ENCODE measurements around the gene SPPL2B. TPM values are rescaled to one million over a fixed set of nuclear protein-coding genes. Genes with fewer than 3 reads are reported as not detected.
A peak's percentile ranks its signal among the peaks of the same experiment; 100 is the strongest.

SPPL2B gene
- total and polyA plus RNA-seq, 10 donors = 40.5 to 111 (median 78.1) TPM

- peaks cover 0 to 20% (median 0%) of the 10 kb centered on the region in 6 donors for H3K36me3 ChIP-seq
- H3K4me3 ChIP-seq = peak within 1 kb of the TSS; percentile 6 to 72 (median 38)
- intact Hi-C loops (cut with DNase I; ENCODE audit: low total_unique reads) = no loop called here
- peak within 1 kb of the TSS in 7 of 8 donors; percentile 75 to 99 (median 83) for H3K27ac ChIP-seq
- TF ChIP-seq CTCF (IDR thresholded peaks at IDR 0.05 in 8 of 11, conservative IDR thresholded peaks at IDR 0.05 in 3 of 11) (peak in 1 of 11 experiments; percentile 10), POLR2AphosphoS5 (IDR thresholded peaks at IDR 0.05) (peak; percentile 87 to 97 (median 88)), POLR2A (IDR thresholded peaks at IDR 0.05) (no peak)
- no peaks in the 10 kb centered on the region for H3K9me3 ChIP-seq
- no peaks in the 10 kb centered on the region for H3K27me3 ChIP-seq (replicated peaks in 1 of 7)
- peak; percentile 98 for DNase-seq
- peaks cover 11 to 98% (median 39%) of the 10 kb centered on the region in 6 donors for H3K4me1 ChIP-seq
- 4 to 9% (median 6%) methylated on average over 29 to 41 of the region's 41 CpGs for WGBS, 5 donors
Measured at GRCh38 chr19:2282062-2282861, 46.2 kb upstream of the SPPL2B start, which contains the start of gene PEAK3. Gene PEAK3 (minus strand): TSS chr19:2282175. CDS start chr19:2280931, 1,244 bp downstream.

DNA sequence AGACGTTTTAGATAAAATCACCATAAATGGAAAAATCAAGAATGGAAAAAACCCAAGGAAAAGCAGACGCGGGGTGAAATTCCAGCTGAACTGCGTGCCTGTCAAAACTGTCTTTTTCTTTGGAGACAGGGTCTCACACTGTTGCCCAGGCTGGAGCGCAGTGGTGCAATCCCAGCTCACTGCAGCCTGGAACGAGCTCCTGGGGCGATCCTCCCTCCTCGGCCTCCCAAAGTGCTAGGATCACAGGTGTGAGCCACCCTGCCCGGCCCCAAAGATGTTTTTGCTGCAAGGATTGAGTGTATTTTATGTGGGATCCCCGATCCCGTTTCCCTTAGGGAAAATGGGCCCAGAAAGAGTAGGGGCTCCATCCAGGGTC is 45.6 kb upstream of the SPPL2B start:
- no peaks in the 10 kb centered on the region for H3K9me3 ChIP-seq
- H3K27ac ChIP-seq = peak overlapping the region in 6 of 8 donors; percentile 75 to 99 (median 86)
- WGBS, 5 donors = 72 to 82% (median 76%) methylated on average over 11 of the region's 11 CpGs
- no peak for TF ChIP-seq POLR2A (IDR thresholded peaks at IDR 0.05)
- no peak for TF ChIP-seq POLR2AphosphoS5 (IDR thresholded peaks at IDR 0.05)
- TF ChIP-seq CTCF (IDR thresholded peaks at IDR 0.05 in 8 of 11, conservative IDR thresholded peaks at IDR 0.05 in 3 of 11) = no peak
- DNase-seq = no peak
- intact Hi-C loops (cut with DNase I; ENCODE audit: low total_unique reads) = no loop called here
- peak overlapping the region in 5 of 8 donors; percentile 37 to 72 (median 44) for H3K4me3 ChIP-seq
- H3K4me1 ChIP-seq = peaks cover 11 to 98% (median 41%) of the 10 kb centered on the region in 6 donors
- peaks cover 0 to 16% (median 0%) of the 10 kb centered on the region in 6 donors for H3K36me3 ChIP-seq
- H3K27me3 ChIP-seq (replicated peaks in 1 of 7) = no peaks in the 10 kb centered on the region

- Histone ChIP-seq H3K27ac (peak overlapping the region in 2 of 8 donors; percentile 92 to 99), H3K4me3 (no peak overlapping the region), H3K27me3 (replicated peaks in 1 of 7) (peaks cover 0 to 5% (median 0%) of the 10 kb centered on the region in 7 donors), H3K36me3 (peaks cover 0 to 7% (median 0%) of the 10 kb centered on the region in 6 donors), H3K9me3 (no peaks in the 10 kb centered on the region), H3K4me1 (peaks cover 15 to 98% (median 52%) of the 10 kb centered on the region in 6 donors)
- 82 to 97% (median 95%) methylated on average over 8 of the region's 8 CpGs for WGBS, 5 donors
- TF ChIP-seq POLR2A (IDR thresholded peaks at IDR 0.05) (no peak), CTCF (IDR thresholded peaks at IDR 0.05 in 8 of 11, conservative IDR thresholded peaks at IDR 0.05 in 3 of 11) (no peak), POLR2AphosphoS5 (IDR thresholded peaks at IDR 0.05) (no peak)
- intact Hi-C loops (cut with DNase I; ENCODE audit: low total_unique reads) = no loop called here
- no peak for DNase-seq
Measured at GRCh38 chr19:2283835-2284507, 44.5 kb upstream of the SPPL2B start.
